MCF 10A (cell line): ENCODE data around the gene LMTK2. TPM values are rescaled to one million over a fixed set of nuclear protein-coding genes. Genes with fewer than 3 reads are reported as not detected.
A peak's percentile ranks its signal among the peaks of the same experiment; 100 is the strongest.

Source experiments
- BruUV-seq: library from RNA; stranded (reverse); fragments of 400-500 nt; replicated peaks from 2 replicates; lab custom pipeline; 2021; lab: Mats Ljungman, UMichigan
- CTCF ChIA-PET: fragments of 300-600 bp; sonication (Branson Sonifier 250); formaldehyde crosslinking; extraction: SDS; loops from one replicate; lab custom pipeline; 2021; ENCODE audit warnings: antibody characterized with exemption, inconsistent platforms; lab: Yijun Ruan, JAX
- POLR2A ChIA-PET: fragments of 300-600, 350-650 bp; sonication (Branson Sonifier 250); formaldehyde crosslinking; extraction: SDS; loops from one replicate; lab custom pipeline; 2020; ENCODE audit warnings: antibody characterized with exemption, inconsistent platforms; lab: Yijun Ruan, JAX
- DNase-seq: peaks from one replicate; pipeline ENCODE4 v3.0.0-alpha.2; 2018; ENCODE audit not compliant: unreplicated experiment
- H3K27ac Mint-ChIP-seq: one replicate; pipeline ENCODE4 v1.8.0; 2022; ENCODE audit warnings: mild to moderate bottlenecking, low read depth, mixed read lengths; ENCODE audit not compliant: unreplicated experiment
- H3K27me3 Mint-ChIP-seq: one replicate; pipeline ENCODE4 v1.8.0; 2022; ENCODE audit warnings: mixed read lengths; ENCODE audit not compliant: insufficient read depth, unreplicated experiment
- H3K36me3 Mint-ChIP-seq: one replicate; pipeline ENCODE4 v1.8.0; 2022; ENCODE audit warnings: mild to moderate bottlenecking, moderate library complexity, mixed read lengths; ENCODE audit not compliant: insufficient read depth, unreplicated experiment
- H3K4me1 Mint-ChIP-seq: one replicate; pipeline ENCODE4 v1.8.0; 2022; ENCODE audit warnings: mixed read lengths; ENCODE audit not compliant: insufficient read depth, unreplicated experiment
- H3K4me3 Mint-ChIP-seq: one replicate; pipeline ENCODE4 v1.8.0; 2022; ENCODE audit warnings: mild to moderate bottlenecking, moderate library complexity, mixed read lengths; ENCODE audit not compliant: unreplicated experiment
- H3K9me3 Mint-ChIP-seq: one replicate; pipeline ENCODE4 v1.8.0; 2022; ENCODE audit warnings: mixed read lengths; ENCODE audit not compliant: unreplicated experiment
- intact Hi-C: fragments of 100-400 bp; cut with micrococcal nuclease; formaldehyde crosslinking; loops from 2 replicates; pipeline ENCODE4 v1.14.1; 2022
- total RNA-seq: library from RNA; stranded (reverse); gene quantifications from 2 replicates; pipeline ENCODE4 v1.2.3, GENCODE V29; 2022
- TF ChIP-seq, protein P1 (sequence below): fragments of 200-600 bp; IDR thresholded peaks from one replicate; pipeline ENCODE4 v1.8.0; 2022; ENCODE audit warnings: antibody characterized with exemption, mild to moderate bottlenecking; ENCODE audit not compliant: unreplicated experiment

LMTK2 gene
- total RNA-seq, 1 experiment from 2014 or later: 16.8 TPM

DNA sequence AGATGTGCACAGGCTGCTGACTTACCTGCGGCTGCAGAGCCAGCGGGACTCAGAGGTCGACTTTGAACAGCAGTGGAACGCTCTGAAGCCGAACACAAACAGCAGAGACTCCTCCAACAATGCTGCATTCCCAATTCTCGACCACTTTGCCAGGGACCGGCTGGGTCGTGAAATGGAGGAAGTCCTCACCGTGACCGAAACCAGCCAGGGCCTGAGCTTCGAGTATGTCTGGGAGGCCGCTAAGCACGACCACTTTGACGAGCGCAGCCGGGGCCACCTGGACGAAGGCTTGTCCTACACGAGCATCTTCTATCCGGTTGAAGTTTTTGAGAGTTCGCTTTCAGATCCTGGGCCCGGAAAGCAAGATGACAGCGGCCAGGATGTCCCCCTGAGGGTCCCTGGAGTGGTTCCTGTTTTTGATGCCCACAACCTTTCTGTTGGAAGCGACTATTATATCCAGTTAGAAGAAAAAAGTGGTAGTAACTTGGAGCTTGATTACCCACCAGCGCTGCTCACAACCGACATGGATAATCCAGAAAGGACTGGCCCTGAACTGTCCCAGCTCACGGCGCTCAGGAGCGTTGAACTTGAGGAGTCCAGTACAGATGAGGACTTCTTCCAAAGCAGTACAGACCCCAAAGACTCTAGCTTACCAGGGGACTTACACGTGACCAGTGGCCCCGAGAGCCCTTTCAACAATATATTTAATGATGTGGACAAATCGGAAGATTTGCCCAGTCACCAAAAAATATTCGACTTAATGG, 85.2 kb downstream of the LMTK2 start:
- TSS peak; percentile 19 for BruUV-seq
- Mint-ChIP-seq H3K9me3 (no peaks in the 10 kb centered on the region), H3K4me1 (no peaks in the 10 kb centered on the region), H3K4me3 (no peak overlapping the region), H3K27ac (no peak overlapping the region), H3K27me3 (no peaks in the 10 kb centered on the region), H3K36me3 (peaks cover 37% of the 10 kb centered on the region)
- TF ChIP-seq, protein P1, sequence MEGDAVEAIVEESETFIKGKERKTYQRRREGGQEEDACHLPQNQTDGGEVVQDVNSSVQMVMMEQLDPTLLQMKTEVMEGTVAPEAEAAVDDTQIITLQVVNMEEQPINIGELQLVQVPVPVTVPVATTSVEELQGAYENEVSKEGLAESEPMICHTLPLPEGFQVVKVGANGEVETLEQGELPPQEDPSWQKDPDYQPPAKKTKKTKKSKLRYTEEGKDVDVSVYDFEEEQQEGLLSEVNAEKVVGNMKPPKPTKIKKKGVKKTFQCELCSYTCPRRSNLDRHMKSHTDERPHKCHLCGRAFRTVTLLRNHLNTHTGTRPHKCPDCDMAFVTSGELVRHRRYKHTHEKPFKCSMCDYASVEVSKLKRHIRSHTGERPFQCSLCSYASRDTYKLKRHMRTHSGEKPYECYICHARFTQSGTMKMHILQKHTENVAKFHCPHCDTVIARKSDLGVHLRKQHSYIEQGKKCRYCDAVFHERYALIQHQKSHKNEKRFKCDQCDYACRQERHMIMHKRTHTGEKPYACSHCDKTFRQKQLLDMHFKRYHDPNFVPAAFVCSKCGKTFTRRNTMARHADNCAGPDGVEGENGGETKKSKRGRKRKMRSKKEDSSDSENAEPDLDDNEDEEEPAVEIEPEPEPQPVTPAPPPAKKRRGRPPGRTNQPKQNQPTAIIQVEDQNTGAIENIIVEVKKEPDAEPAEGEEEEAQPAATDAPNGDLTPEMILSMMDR: no peak
- DNase-seq: no peak
- ChIA-PET POLR2A (no interaction called here), CTCF (no interaction called here)
- intact Hi-C loops: no loop called here

DNA sequence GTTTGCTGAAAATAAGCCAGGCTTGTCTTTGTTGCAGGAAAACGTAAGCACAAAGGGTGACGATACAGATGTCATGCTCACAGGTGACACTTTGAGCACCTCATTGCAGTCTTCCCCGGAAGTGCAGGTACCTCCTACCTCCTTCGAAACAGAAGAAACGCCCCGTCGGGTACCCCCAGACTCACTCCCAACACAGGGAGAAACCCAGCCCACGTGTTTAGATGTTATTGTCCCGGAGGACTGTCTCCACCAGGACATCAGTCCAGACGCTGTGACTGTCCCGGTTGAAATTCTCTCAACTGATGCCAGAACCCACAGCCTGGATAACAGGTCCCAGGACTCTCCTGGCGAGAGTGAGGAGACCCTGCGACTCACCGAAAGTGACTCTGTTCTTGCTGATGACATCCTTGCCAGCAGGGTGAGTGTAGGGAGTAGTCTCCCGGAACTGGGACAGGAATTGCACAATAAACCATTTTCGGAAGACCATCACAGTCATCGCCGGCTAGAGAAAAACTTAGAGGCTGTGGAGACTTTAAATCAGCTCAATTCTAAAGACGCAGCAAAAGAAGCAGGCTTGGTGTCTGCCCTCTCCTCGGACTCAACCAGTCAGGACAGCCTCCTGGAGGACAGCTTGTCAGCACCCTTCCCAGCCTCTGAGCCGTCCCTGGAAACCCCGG, 86.3 kb downstream of the LMTK2 start:
- no peaks in the 10 kb centered on the region for H3K27me3 Mint-ChIP-seq
- CTCF ChIA-PET: no interaction called here
- no peaks in the 10 kb centered on the region for H3K4me1 Mint-ChIP-seq
- H3K9me3 Mint-ChIP-seq: no peaks in the 10 kb centered on the region
- intact Hi-C loops: no loop called here
- H3K36me3 Mint-ChIP-seq: peaks cover 37% of the 10 kb centered on the region
- H3K4me3 Mint-ChIP-seq: no peak overlapping the region
- POLR2A ChIA-PET: interaction anchor here (0.6 kb wide), 1 partner anchor 58 kb away, joined by 3 read pairs; no protein-coding TSS in a partner anchor
- TF ChIP-seq, protein P1: no peak
- H3K27ac Mint-ChIP-seq: no peak overlapping the region
- DNase-seq: no peak
- no TSS peak for BruUV-seq

DNA sequence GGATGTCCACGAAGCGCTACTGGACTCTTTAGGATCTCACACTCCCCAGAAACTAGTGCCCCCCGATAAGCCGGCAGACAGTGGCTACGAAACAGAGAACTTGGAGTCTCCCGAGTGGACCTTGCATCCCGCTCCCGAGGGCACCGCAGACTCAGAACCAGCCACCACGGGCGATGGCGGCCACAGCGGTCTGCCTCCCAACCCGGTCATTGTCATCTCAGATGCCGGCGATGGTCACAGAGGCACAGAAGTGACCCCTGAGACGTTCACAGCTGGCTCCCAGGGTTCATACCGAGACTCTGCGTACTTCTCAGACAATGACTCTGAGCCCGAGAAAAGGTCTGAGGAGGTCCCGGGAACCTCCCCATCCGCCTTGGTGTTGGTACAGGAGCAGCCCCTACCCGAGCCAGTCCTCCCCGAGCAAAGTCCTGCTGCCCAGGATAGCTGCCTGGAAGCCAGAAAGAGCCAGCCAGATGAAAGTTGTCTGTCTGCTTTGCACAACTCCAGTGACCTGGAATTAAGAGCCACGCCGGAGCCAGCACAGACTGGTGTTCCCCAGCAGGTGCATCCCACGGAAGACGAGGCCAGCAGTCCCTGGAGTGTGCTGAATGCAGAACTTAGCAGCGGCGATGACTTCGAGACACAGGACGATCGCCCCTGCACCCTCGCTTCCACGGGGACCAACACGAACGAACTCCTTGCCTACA, 87.0 kb downstream of the LMTK2 start:
- ChIA-PET CTCF (no interaction called here), POLR2A (interaction anchor here (0.6 to 0.7 kb wide), 2 partner anchors 13 to 57 kb away, joined by 3 read pairs; no protein-coding TSS in a partner anchor)
- H3K27ac Mint-ChIP-seq: no peak overlapping the region
- no peak overlapping the region for H3K4me3 Mint-ChIP-seq
- no peaks in the 10 kb centered on the region for H3K27me3 Mint-ChIP-seq
- TF ChIP-seq, protein P1: no peak
- no peak for DNase-seq
- no TSS peak for BruUV-seq
- no peaks in the 10 kb centered on the region for H3K4me1 Mint-ChIP-seq
- no peaks in the 10 kb centered on the region for H3K9me3 Mint-ChIP-seq
- H3K36me3 Mint-ChIP-seq: peaks cover 37% of the 10 kb centered on the region
- intact Hi-C loops: no loop called here

DNA sequence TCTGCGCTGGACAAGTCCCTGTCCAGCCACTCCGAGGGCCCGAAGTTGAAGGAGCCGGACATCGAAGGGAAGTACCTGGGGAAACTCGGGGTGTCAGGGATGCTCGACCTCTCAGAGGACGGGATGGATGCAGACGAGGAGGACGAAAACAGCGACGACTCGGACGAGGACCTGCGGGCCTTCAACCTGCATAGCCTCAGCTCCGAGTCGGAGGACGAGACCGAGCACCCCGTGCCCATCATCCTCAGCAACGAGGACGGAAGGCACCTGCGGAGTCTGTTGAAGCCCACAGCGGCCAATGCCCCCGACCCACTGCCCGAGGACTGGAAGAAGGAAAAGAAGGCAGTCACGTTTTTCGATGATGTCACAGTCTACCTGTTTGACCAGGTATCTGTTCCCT, 87.5 kb downstream of the LMTK2 start:
- H3K9me3 Mint-ChIP-seq: no peaks in the 10 kb centered on the region
- DNase-seq: no peak
- H3K4me1 Mint-ChIP-seq: no peaks in the 10 kb centered on the region
- intact Hi-C loops: no loop called here
- BruUV-seq: no TSS peak
- ChIA-PET POLR2A (no interaction called here), CTCF (no interaction called here)
- H3K27me3 Mint-ChIP-seq: no peaks in the 10 kb centered on the region
- TF ChIP-seq, protein P1: no peak
- H3K36me3 Mint-ChIP-seq: peaks cover 37% of the 10 kb centered on the region
- H3K4me3 Mint-ChIP-seq: no peak overlapping the region
- no peak overlapping the region for H3K27ac Mint-ChIP-seq
